Activated CD4-positive, alpha-beta T cell treated with anti-CD3 and anti-CD28 coated beads, Interleukin-2, Interleukin-4, amounts not matched to agents 100 ng/mL and 50 ng/mL, durations not matched to agents 16 hours and 8 hours (primary cell): ENCODE measurements around the gene SUMF1.

ENCODE experiments used
- DNase-seq: peaks from one replicate; pipeline ENCODE4 v3.0.0-alpha.2; 2020; ENCODE audit warnings: low spot score

The SUMF1 gene

GRCh38 chr3:4466741-4467521 lies at the start of gene SUMF1:
Gene SUMF1 (minus strand): TSS chr3:4467269. CDS start chr3:4467245, 24 bp downstream.
- peak; percentile 83 for DNase-seq

GRCh38 chr3:4515916-4516579 lies 49.0 kb upstream of the SUMF1 start:
- DNase-seq = no peak

- no peak for DNase-seq
These were observed 47.8 kb upstream of the SUMF1 start for GRCh38 chr3:4514916-4515315.

GRCh38 chr3:4514321-4514720 lies 47.3 kb upstream of the SUMF1 start:
- DNase-seq = no peak

GRCh38 chr3:4512895-4513616 lies 46.0 kb upstream of the SUMF1 start:
- no peak for DNase-seq

GRCh38 chr3:4511491-4512262 lies 44.6 kb upstream of the SUMF1 start:
- DNase-seq = no peak

- DNase-seq = no peak
These were observed 43.1 kb upstream of the SUMF1 start for GRCh38 chr3:4509983-4510755.

- DNase-seq = no peak
These were observed 42.0 kb upstream of the SUMF1 start for GRCh38 chr3:4509043-4509442.

GRCh38 chr3:4508048-4508981 lies 41.2 kb upstream of the SUMF1 start:
- no peak for DNase-seq

GRCh38 chr3:4507024-4507596 lies 40.0 kb upstream of the SUMF1 start:
- DNase-seq = peak; percentile 30

GRCh38 chr3:4506559-4507023 lies 39.5 kb upstream of the SUMF1 start:
- no peak for DNase-seq

GRCh38 chr3:4505688-4506558 lies 38.9 kb upstream of the SUMF1 start:
- DNase-seq = no peak

- DNase-seq = peak; percentile 19
These were observed 37.5 kb upstream of the SUMF1 start for GRCh38 chr3:4504340-4505261.

- no peak for DNase-seq
These were observed 36.0 kb upstream of the SUMF1 start for GRCh38 chr3:4503050-4503449.

GRCh38 chr3:4501927-4502326 lies 34.9 kb upstream of the SUMF1 start:
- DNase-seq = no peak

- DNase-seq = no peak
These were observed 34.4 kb upstream of the SUMF1 start for GRCh38 chr3:4501437-4501836.

GRCh38 chr3:4498446-4498845 lies 31.4 kb upstream of the SUMF1 start:
- no peak for DNase-seq
